H1 (cell line): ENCODE results near the gene PLCL1. TPM values are rescaled to one million over a fixed set of nuclear protein-coding genes. Genes with fewer than 3 reads are reported as not detected.

Source experiments
- CTCF ChIA-PET: fragments of 300-600 bp; sonication (Branson Sonifier 250); formaldehyde crosslinking; loops from one replicate; lab custom pipeline; 2021; ENCODE audit not compliant: partially characterized antibody; lab: Charles Lee
- POLR2A ChIA-PET: fragments of 300-600 bp; sonication (Branson Sonifier 250); formaldehyde crosslinking; loops from one replicate; lab custom pipeline; 2021; ENCODE audit warnings: inconsistent platforms; ENCODE audit not compliant: partially characterized antibody; lab: Charles Lee
- DNase-seq, 2 experiments: peaks; one replicate each; pipeline versions ENCODE4 v3.0.0 to v3.0.0-alpha.2; 2010 to 2022; ENCODE audit warnings: low spot score in 2 of 2, low read depth in 1 of 2, mixed read lengths in 1 of 2
- FAIRE-seq: peaks from 2 replicates; lab custom pipeline; 2011; peaks lifted over from hg19 to GRCh38; lab: Jason Lieb, UNC
- H2AFZ ChIP-seq: 2 replicates; pipeline ENCODE4 v1.8.1; 2012; ENCODE audit warnings: low read length, inconsistent platforms
- H2AK5ac ChIP-seq: 2 replicates; pipeline ENCODE4 v1.6.1; 2013; ENCODE audit warnings: low read depth, low read length
- H2BK120ac ChIP-seq: replicated peaks from 2 replicates; pipeline ENCODE3; 2013; ENCODE audit warnings: low read depth, low read length, inconsistent platforms
- H2BK12ac ChIP-seq: 2 replicates; pipeline ENCODE4 v1.6.1; 2013; ENCODE audit warnings: low read depth, low read length
- H2BK15ac ChIP-seq: 2 replicates; pipeline ENCODE4 v1.6.1; 2013; ENCODE audit warnings: low read length
- H2BK20ac ChIP-seq: 2 replicates; pipeline ENCODE4 v1.6.1; 2013; ENCODE audit warnings: low read length
- H2BK5ac ChIP-seq: 2 replicates; pipeline ENCODE4 v1.6.1; 2013; ENCODE audit warnings: low read depth, low read length
- H3K14ac ChIP-seq: 2 replicates; pipeline ENCODE4 v1.6.1; 2013; ENCODE audit warnings: inconsistent platforms; ENCODE audit not compliant: insufficient read length
- H3K18ac ChIP-seq: 2 replicates; pipeline ENCODE4 v1.6.1; 2013; ENCODE audit warnings: low read length; ENCODE audit errors: extremely low read depth
- H3K23ac ChIP-seq: 2 replicates; pipeline ENCODE4 v1.6.1; 2013; ENCODE audit warnings: inconsistent platforms; ENCODE audit not compliant: insufficient read length
- H3K23me2 ChIP-seq: 2 replicates; pipeline ENCODE4 v1.6.1; 2013; ENCODE audit warnings: low read depth, low read length
- H3K27ac ChIP-seq: 2 replicates; pipeline ENCODE4 v1.6.1; 2011; ENCODE audit warnings: low read depth, low read length, inconsistent platforms
- H3K27me3 ChIP-seq, 4 experiments: replicated peaks in 1 of 4; 1 replicate in 1 of 4; 2 replicates in 3 of 4; pipeline versions ENCODE4 v1.6.1 to v1.8.1; 2011 to 2013; ENCODE audit warnings: low read length in 3 of 4, mild to moderate bottlenecking in 3 of 4, inconsistent platforms in 2 of 4, mixed read lengths in 2 of 4, moderate library complexity in 1 of 4; ENCODE audit not compliant: control insufficient read depth in 3 of 4, insufficient read depth in 3 of 4; ENCODE audit errors: extremely low read depth in 1 of 4
- H3K36me3 ChIP-seq, 4 experiments: 2 replicates each; pipeline versions ENCODE4 v1.6.1 to v1.8.1; 2011 to 2013; ENCODE audit warnings: mild to moderate bottlenecking in 4 of 4, low read length in 3 of 4, moderate library complexity in 2 of 4, control low read depth in 1 of 4, inconsistent platforms in 1 of 4; ENCODE audit not compliant: insufficient read depth in 4 of 4, control insufficient read depth in 2 of 4
- H3K4ac ChIP-seq: replicated peaks from 2 replicates; pipeline ENCODE3; 2013; ENCODE audit warnings: low read length, low read depth, mixed read lengths, inconsistent platforms; ENCODE audit not compliant: insufficient read length
- H3K4me1 ChIP-seq, 4 experiments: replicated peaks in 1 of 4; 1 replicate in 1 of 4; 2 replicates in 3 of 4; pipeline versions ENCODE4 v1.6.1 to v1.8.1; 2011 to 2013; ENCODE audit warnings: low read length in 3 of 4, inconsistent platforms in 2 of 4, mixed read lengths in 1 of 4; ENCODE audit not compliant: insufficient read depth in 4 of 4, control insufficient read depth in 3 of 4
- H3K4me2 ChIP-seq, 2 experiments: 2 replicates each; pipeline versions ENCODE4 v1.6.1 to v1.8.1; 2011 to 2013; ENCODE audit warnings: low read depth in 2 of 2, low read length in 2 of 2, control low read depth in 1 of 2, inconsistent platforms in 1 of 2, mild to moderate bottlenecking in 1 of 2; ENCODE audit not compliant: insufficient read depth in 1 of 2
- H3K4me3 ChIP-seq, 4 experiments: fragments of 200-600, 300-600 bp in 1 of 4; sonication (generic), shearing (Covaris generic), sonication (Bioruptor Twin) in 1 of 4; 2 replicates each; pipeline versions ENCODE4 v1.5.1 to v1.8.1; 2011 to 2016; ENCODE audit warnings: low read length in 4 of 4, low read depth in 3 of 4, control low read depth in 2 of 4, inconsistent platforms in 2 of 4, mild to moderate bottlenecking in 2 of 4, mixed read lengths in 1 of 4, moderate library complexity in 1 of 4; ENCODE audit not compliant: insufficient read depth in 2 of 4; ENCODE audit errors: extremely low read depth in 1 of 4
- H3K56ac ChIP-seq: replicated peaks from 2 replicates; pipeline ENCODE3; 2013; ENCODE audit warnings: low read depth, mild to moderate bottlenecking, mixed read lengths, low read length, inconsistent platforms; ENCODE audit not compliant: insufficient read length
- H3K79me1 ChIP-seq: 2 replicates; pipeline ENCODE4 v1.6.1; 2013; ENCODE audit warnings: low read depth, low read length, control low read depth
- H3K79me2 ChIP-seq, 2 experiments: 2 replicates each; pipeline versions ENCODE4 v1.6.1 to v1.8.1; 2012 to 2013; ENCODE audit warnings: low read length in 2 of 2, mild to moderate bottlenecking in 2 of 2, inconsistent platforms in 1 of 2; ENCODE audit not compliant: insufficient read depth in 2 of 2, control insufficient read depth in 1 of 2
- H3K9ac ChIP-seq, 4 experiments: replicated peaks in 1 of 4; 1 replicate in 1 of 4; 2 replicates in 3 of 4; pipeline versions ENCODE4 v1.6.1 to v1.8.1; 2011 to 2013; ENCODE audit warnings: low read depth in 3 of 4, low read length in 3 of 4, control low read depth in 2 of 4, mild to moderate bottlenecking in 2 of 4, moderate library complexity in 2 of 4, inconsistent platforms in 1 of 4; ENCODE audit errors: extremely low read depth in 1 of 4
- H3K9me3 ChIP-seq, 2 experiments: 2 replicates each; pipeline versions ENCODE4 v1.6.1 to v1.8.1; 2012 to 2013; ENCODE audit warnings: mild to moderate bottlenecking in 2 of 2, moderate library complexity in 2 of 2, control low read depth in 1 of 2, inconsistent platforms in 1 of 2, low read depth in 1 of 2, low read length in 1 of 2, mixed read lengths in 1 of 2; ENCODE audit not compliant: insufficient read depth in 2 of 2
- H4K20me1 ChIP-seq, 2 experiments: replicated peaks in 1 of 2; 2 replicates each; pipeline versions ENCODE3 to v1.8.1; 2011 to 2013; ENCODE audit warnings: inconsistent platforms in 2 of 2, low read length in 2 of 2, mild to moderate bottlenecking in 1 of 2; ENCODE audit not compliant: insufficient read depth in 2 of 2, control insufficient read depth in 1 of 2
- H4K5ac ChIP-seq: 2 replicates; pipeline ENCODE4 v1.6.1; 2013; ENCODE audit warnings: low read length, low read depth, mixed read lengths, inconsistent platforms; ENCODE audit not compliant: insufficient read length
- H4K8ac ChIP-seq: 2 replicates; pipeline ENCODE4 v1.8.0; 2013; ENCODE audit warnings: mild to moderate bottlenecking, moderate library complexity, low read length, inconsistent platforms; ENCODE audit not compliant: insufficient read depth; ENCODE audit errors: extremely low read depth
- H4K91ac ChIP-seq: replicated peaks from 2 replicates; pipeline ENCODE3; 2013; ENCODE audit warnings: low read length, mixed read lengths, inconsistent platforms; ENCODE audit not compliant: insufficient read length
- BRCA1 ChIP-seq: IDR thresholded peaks from 2 replicates; pipeline ENCODE4 v1.6.1; 2012; ENCODE audit warnings: low read depth, low read length, improper control_type of control experiment
- CBX5 ChIP-seq: fragments of 300-800, 300-1000 bp; sonication (generic); IDR thresholded peaks from 2 replicates; pipeline ENCODE4 v1.7.1; 2016; ENCODE audit warnings: antibody characterized with exemption, low read length, low read depth
- CBX8 ChIP-seq: fragments of 300-800, 300-1000 bp; sonication (generic); IDR thresholded peaks from 2 replicates; pipeline ENCODE4 v1.7.1; 2016; ENCODE audit warnings: low read depth, low read length, borderline replicate concordance
- CEBPB ChIP-seq: IDR thresholded peaks from 2 replicates; pipeline ENCODE4 v1.6.1; 2012; ENCODE audit warnings: low read depth, low read length
- CREB1 ChIP-seq: IDR thresholded peaks from 2 replicates; pipeline ENCODE4 v1.6.1; 2012; ENCODE audit warnings: inconsistent platforms
- CTBP2 ChIP-seq: IDR thresholded peaks from 2 replicates; pipeline ENCODE4 v1.7.0; 2011; ENCODE audit warnings: borderline replicate concordance, mild to moderate bottlenecking, moderate library complexity, mixed read lengths, low read length; ENCODE audit not compliant: insufficient read depth, insufficient read length
- GABPA ChIP-seq: IDR thresholded peaks from 2 replicates; pipeline ENCODE4 v1.6.1; 2011; ENCODE audit warnings: mild to moderate bottlenecking, low read length, moderate library complexity, borderline replicate concordance; ENCODE audit not compliant: insufficient read depth
- JUN ChIP-seq: IDR thresholded peaks from 2 replicates; pipeline ENCODE4 v1.6.1; 2011; ENCODE audit warnings: low read depth, mild to moderate bottlenecking, improper control_type of control experiment, low read length
- KDM5A ChIP-seq: fragments of 200-600 bp; IDR thresholded peaks from 2 replicates; pipeline ENCODE4 v1.7.1; 2012; ENCODE audit warnings: mild to moderate bottlenecking, low read length, inconsistent platforms, mixed read lengths
- PHF8 ChIP-seq: fragments of 200-600 bp; sonication (generic); conservative IDR thresholded peaks from 2 replicates; pipeline ENCODE4 v1.7.1; 2012; ENCODE audit warnings: low read depth, mild to moderate bottlenecking, inconsistent platforms, low read length, moderate library complexity
- SIRT6 ChIP-seq: IDR thresholded peaks from one replicate; pipeline ENCODE4 v1.7.1; 2012; ENCODE audit warnings: low read length, inconsistent platforms
- TCF12 ChIP-seq: IDR thresholded peaks from 2 replicates; pipeline ENCODE4 v1.6.1; 2011; ENCODE audit warnings: low read depth, mild to moderate bottlenecking, low read length
- WGBS, 2 experiments: shearing (Covaris generic) in 1 of 2; methylation state at CpG; one replicate each; pipeline versions ENCODE4 v1.1.6 to v1.1.7; 2013 to 2015; ENCODE audit warnings: low lambda C conversion rate in 2 of 2, mixed read lengths in 2 of 2, inconsistent platforms in 1 of 2, low coverage in 1 of 2, missing lambda C conversion rate in 1 of 2; ENCODE audit not compliant: insufficient replicate concordance in 2 of 2, insufficient coverage in 1 of 2, insufficient read length in 1 of 2; ENCODE audit errors: extremely low coverage in 1 of 2, missing lambda C conversion rate in 1 of 2; 5-methylcytosine and 5-hydroxymethylcytosine counted together
- polyA plus RNA-seq, 7 experiments: library from polyadenylated mRNA; depleted of rRNA in 3 of 7; stranded (reverse) in 5 of 7; unstranded in 2 of 7; fragments of >200 nt in 5 of 7; fragments of 200-250 nt in 2 of 7; gene quantifications; 1 replicate in 5 of 7; 2 replicates in 1 of 7; 4 replicates in 1 of 7; pipeline versions ENCODE4 v1.2.1 to v1.2.3, GENCODE V29; 2011 to 2013; ENCODE audit warnings: missing spikeins in 2 of 7, mixed read lengths in 2 of 7
- total RNA-seq: library from RNA; stranded (reverse); fragmentation: NEBNext Ultra II Directional; extraction: Animal tissue kit (Norgen Biotek cat#: 25700); gene quantifications from 2 replicates; pipeline ENCODE4 v1.2.1, GENCODE V29; 2021
- TF ChIP-seq, protein P1 (sequence below): IDR thresholded peaks from 2 replicates; pipeline ENCODE4 v1.6.1; 2012; ENCODE audit warnings: low read length, inconsistent platforms
- TF ChIP-seq, protein P2 (sequence below): IDR thresholded peaks from 2 replicates; pipeline ENCODE4 v1.6.1; 2012; ENCODE audit warnings: inconsistent platforms

The PLCL1 gene
- total and polyA plus RNA-seq, 2 of the 8 experiments (the other 6 are each of a cell fraction or from before 2014, with no cell fraction given): not detected

GRCh38 chr2:198053776-198054175, 249.4 kb downstream of the PLCL1 start:
- no peak overlapping the region for H3K23ac ChIP-seq
- no peak overlapping the region for H2BK120ac ChIP-seq
- no peak overlapping the region for H4K5ac ChIP-seq
- no peak overlapping the region for H3K27ac ChIP-seq
- no peak overlapping the region for H3K4ac ChIP-seq
- 75% methylated on average over 1 of the region's 1 CpG; no CpG with 5 or more reads in 1 of the 2 experiments for WGBS, 2 experiments
- no peak overlapping the region for H3K56ac ChIP-seq
- H3K79me2 ChIP-seq: no peaks in the 10 kb centered on the region
- no peaks in the 10 kb centered on the region for H3K9me3 ChIP-seq
- H2BK12ac ChIP-seq: no peak overlapping the region
- H3K79me1 ChIP-seq: no peaks in the 10 kb centered on the region
- no peak overlapping the region for H4K91ac ChIP-seq
- no peak for DNase-seq
- H3K4me2 ChIP-seq: no peak overlapping the region
- H3K36me3 ChIP-seq: no peaks in the 10 kb centered on the region
- H2BK20ac ChIP-seq: no peak overlapping the region
- H2BK15ac ChIP-seq: no peak overlapping the region
- no peak overlapping the region for H2BK5ac ChIP-seq
- H2AFZ ChIP-seq: no peak overlapping the region
- no peak overlapping the region for H3K9ac ChIP-seq
- no peak overlapping the region for H2AK5ac ChIP-seq
- H4K20me1 ChIP-seq: no peaks in the 10 kb centered on the region
- no peak overlapping the region for H3K4me3 ChIP-seq
- H4K8ac ChIP-seq: no peak overlapping the region
- POLR2A ChIA-PET: no interaction called here
- CTCF ChIA-PET: interaction anchor here (0.9 to 5.9 kb wide), 17 partner anchors 11 to 347 kb away, joined by 3 to 43 read pairs (median 4); no protein-coding TSS in a partner anchor
- no peaks in the 10 kb centered on the region for H3K4me1 ChIP-seq
- no peaks in the 10 kb centered on the region for H3K27me3 ChIP-seq
- no peak for FAIRE-seq
- no peak overlapping the region for H3K14ac ChIP-seq
- no peaks in the 10 kb centered on the region for H3K23me2 ChIP-seq
- H3K18ac ChIP-seq: no peak overlapping the region
- TF ChIP-seq CREB1: no peak
- no peak for TF ChIP-seq KDM5A
- TF ChIP-seq JUN: no peak
- TF ChIP-seq CTBP2: no peak
- no peak for TF ChIP-seq TCF12
- no peak for TF ChIP-seq SIRT6
- no peak for TF ChIP-seq CBX8
- TF ChIP-seq, protein P1, sequence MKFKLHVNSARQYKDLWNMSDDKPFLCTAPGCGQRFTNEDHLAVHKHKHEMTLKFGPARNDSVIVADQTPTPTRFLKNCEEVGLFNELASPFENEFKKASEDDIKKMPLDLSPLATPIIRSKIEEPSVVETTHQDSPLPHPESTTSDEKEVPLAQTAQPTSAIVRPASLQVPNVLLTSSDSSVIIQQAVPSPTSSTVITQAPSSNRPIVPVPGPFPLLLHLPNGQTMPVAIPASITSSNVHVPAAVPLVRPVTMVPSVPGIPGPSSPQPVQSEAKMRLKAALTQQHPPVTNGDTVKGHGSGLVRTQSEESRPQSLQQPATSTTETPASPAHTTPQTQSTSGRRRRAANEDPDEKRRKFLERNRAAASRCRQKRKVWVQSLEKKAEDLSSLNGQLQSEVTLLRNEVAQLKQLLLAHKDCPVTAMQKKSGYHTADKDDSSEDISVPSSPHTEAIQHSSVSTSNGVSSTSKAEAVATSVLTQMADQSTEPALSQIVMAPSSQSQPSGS: no peak
- TF ChIP-seq, protein P2, sequence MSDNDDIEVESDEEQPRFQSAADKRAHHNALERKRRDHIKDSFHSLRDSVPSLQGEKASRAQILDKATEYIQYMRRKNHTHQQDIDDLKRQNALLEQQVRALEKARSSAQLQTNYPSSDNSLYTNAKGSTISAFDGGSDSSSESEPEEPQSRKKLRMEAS: no peak
- TF ChIP-seq BRCA1: no peak
- TF ChIP-seq CBX5: no peak
- TF ChIP-seq CEBPB: no peak
- TF ChIP-seq PHF8: no peak
- no peak for TF ChIP-seq GABPA
